ENCODE data around the gene DNAH12.
"Not testable (repeated sequence)": the region's sequence is repeated elsewhere in the genome, so short reads cannot be mapped to it uniquely, and the experiment has no call there.

DNAH12 gene

GRCh38 chr3:57382933-57383332 is 161.2 kb downstream of the DNAH12 start:
- H3K4me2 ChIP-seq (ENCODE audit: low read depth, low read length, poor library complexity, severe bottlenecking): peak overlapping the region; percentile 69
- H4K20me1 ChIP-seq (ENCODE audit: insufficient read depth, low read length, poor library complexity, severe bottlenecking): no peaks in the 10 kb centered on the region
- TF ChIP-seq EZH2phosphoT487 (IDR thresholded peaks at IDR 0.05; ENCODE audit: borderline replicate concordance): no peak
- TF ChIP-seq CTCF (conservative IDR thresholded peaks at IDR 0.05; ENCODE audit: low read length): no peak
- no peaks in the 10 kb centered on the region for H3F3A ChIP-seq (ENCODE audit: low read depth)
- H3K27me3 ChIP-seq (ENCODE audit: insufficient read depth, low read length, poor library complexity, severe bottlenecking): no peaks in the 10 kb centered on the region
- H3K79me2 ChIP-seq (ENCODE audit: insufficient read depth, low read length): no peaks in the 10 kb centered on the region
- H3K4me3 ChIP-seq (ENCODE audit: low read length, poor library complexity, severe bottlenecking): peak overlapping the region; percentile 15
- H3K9ac ChIP-seq (ENCODE audit: low read depth, low read length, poor library complexity, severe bottlenecking): peak overlapping the region; percentile 45
- no peaks in the 10 kb centered on the region for H3K9me2 ChIP-seq (replicated peaks; ENCODE audit: low read depth, low read length)
- no peaks in the 10 kb centered on the region for H3K9me3 ChIP-seq (ENCODE audit: insufficient read depth, low read depth, low read length)
- H3K4me1 ChIP-seq (ENCODE audit: insufficient read depth, low read length, poor library complexity, severe bottlenecking): peaks cover 16% of the 10 kb centered on the region
- H3K36me3 ChIP-seq (ENCODE audit: insufficient read depth, low read length): no peaks in the 10 kb centered on the region
- H2AFZ ChIP-seq (ENCODE audit: low read length): peak overlapping the region; percentile 75

GRCh38 chr3:57370341-57370740 is 173.8 kb downstream of the DNAH12 start:
- Histone ChIP-seq H3K27me3 (ENCODE audit: insufficient read depth, low read length, poor library complexity, severe bottlenecking) (no peaks in the 10 kb centered on the region), H3K4me2 (ENCODE audit: low read depth, low read length, poor library complexity, severe bottlenecking) (no peak overlapping the region), H3K9ac (ENCODE audit: low read depth, low read length, poor library complexity, severe bottlenecking) (no peak overlapping the region), H3K36me3 (ENCODE audit: insufficient read depth, low read length) (no peaks in the 10 kb centered on the region), H3K4me3 (ENCODE audit: low read length, poor library complexity, severe bottlenecking) (no peak overlapping the region), H3K4me1 (ENCODE audit: insufficient read depth, low read length, poor library complexity, severe bottlenecking) (no peaks in the 10 kb centered on the region), H2AFZ (ENCODE audit: low read length) (peak overlapping the region; percentile 9; the same call in 1 of the 2 replicates), H4K20me1 (ENCODE audit: insufficient read depth, low read length, poor library complexity, severe bottlenecking) (no peaks in the 10 kb centered on the region), H3K9me3 (ENCODE audit: insufficient read depth, low read depth, low read length) (peaks cover 3% of the 10 kb centered on the region), H3F3A (ENCODE audit: low read depth) (no peaks in the 10 kb centered on the region), H3K9me2 (replicated peaks; ENCODE audit: low read depth, low read length) (no peaks in the 10 kb centered on the region), H3K79me2 (ENCODE audit: insufficient read depth, low read length) (no peaks in the 10 kb centered on the region)
- TF ChIP-seq EZH2phosphoT487 (IDR thresholded peaks at IDR 0.05; ENCODE audit: borderline replicate concordance): no peak
- TF ChIP-seq CTCF (conservative IDR thresholded peaks at IDR 0.05; ENCODE audit: low read length): no peak

GRCh38 chr3:57365089-57365488 is 179.1 kb downstream of the DNAH12 start:
- not testable (repeated sequence) for H3K9me3 ChIP-seq (ENCODE audit: insufficient read depth, low read depth, low read length); H3K36me3 ChIP-seq (ENCODE audit: insufficient read depth, low read length); H4K20me1 ChIP-seq (ENCODE audit: insufficient read depth, low read length, poor library complexity, severe bottlenecking); H3F3A ChIP-seq (ENCODE audit: low read depth); H3K4me1 ChIP-seq (ENCODE audit: insufficient read depth, low read length, poor library complexity, severe bottlenecking); H3K9ac ChIP-seq (ENCODE audit: low read depth, low read length, poor library complexity, severe bottlenecking); H3K79me2 ChIP-seq (ENCODE audit: insufficient read depth, low read length); H3K9me2 ChIP-seq (replicated peaks; ENCODE audit: low read depth, low read length); H3K27me3 ChIP-seq (ENCODE audit: insufficient read depth, low read length, poor library complexity, severe bottlenecking); H3K4me2 ChIP-seq (ENCODE audit: low read depth, low read length, poor library complexity, severe bottlenecking); H2AFZ ChIP-seq (ENCODE audit: low read length); H3K4me3 ChIP-seq (ENCODE audit: low read length, poor library complexity, severe bottlenecking)

GRCh38 chr3:57356275-57356674 is 187.9 kb downstream of the DNAH12 start:
- not testable (repeated sequence) for H3K79me2 ChIP-seq (ENCODE audit: insufficient read depth, low read length); H3K36me3 ChIP-seq (ENCODE audit: insufficient read depth, low read length); H3K9me2 ChIP-seq (replicated peaks; ENCODE audit: low read depth, low read length); H3K4me3 ChIP-seq (ENCODE audit: low read length, poor library complexity, severe bottlenecking); H3K9me3 ChIP-seq (ENCODE audit: insufficient read depth, low read depth, low read length); H2AFZ ChIP-seq (ENCODE audit: low read length); H3K9ac ChIP-seq (ENCODE audit: low read depth, low read length, poor library complexity, severe bottlenecking); H3K27me3 ChIP-seq (ENCODE audit: insufficient read depth, low read length, poor library complexity, severe bottlenecking); H3F3A ChIP-seq (ENCODE audit: low read depth); H3K4me2 ChIP-seq (ENCODE audit: low read depth, low read length, poor library complexity, severe bottlenecking); H4K20me1 ChIP-seq (ENCODE audit: insufficient read depth, low read length, poor library complexity, severe bottlenecking)
- H3K4me1 ChIP-seq (ENCODE audit: insufficient read depth, low read length, poor library complexity, severe bottlenecking): peaks cover 20% of the 10 kb centered on the region
